GM12891 (cell line): Measurements from ENCODE around the gene PRKCE.

Experiments
- PAX5 ChIP-seq: IDR thresholded peaks from 2 replicates; pipeline ENCODE4 v1.6.1; 2011; ENCODE audit warnings: low read length, moderate library complexity, mild to moderate bottlenecking; ENCODE audit not compliant: insufficient read depth, severe bottlenecking
- POLR2A ChIP-seq: IDR thresholded peaks from 2 replicates; pipeline ENCODE4 v1.6.1; 2011; ENCODE audit warnings: low read depth, low read length, control low read depth
- POLR2AphosphoS5 ChIP-seq: IDR thresholded peaks from 2 replicates; pipeline ENCODE4 v1.6.1; 2011; ENCODE audit warnings: low read depth, low read length, control low read depth
- SPI1 ChIP-seq: IDR thresholded peaks from 2 replicates; pipeline ENCODE4 v1.6.1; 2011; ENCODE audit warnings: low read depth, low read length, control low read depth

DNA sequence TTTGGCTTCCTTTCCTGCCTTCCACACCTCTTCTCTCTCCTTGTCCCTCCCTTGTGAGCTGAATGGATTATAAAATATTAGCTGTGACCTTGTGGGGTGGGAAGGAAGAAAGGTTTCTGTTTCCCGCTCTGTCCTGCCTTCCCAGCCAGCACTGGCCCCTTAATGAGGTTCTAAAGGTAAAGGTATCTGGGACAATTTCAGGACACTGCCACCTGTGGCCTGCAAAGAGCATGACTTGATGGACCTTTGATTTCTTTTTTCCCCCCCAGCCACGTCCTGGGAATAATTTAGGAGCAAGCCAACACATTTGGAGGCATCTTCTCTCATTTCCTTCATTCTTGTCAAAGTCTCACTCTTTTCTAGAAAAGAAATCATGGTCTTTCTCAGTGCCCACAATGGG lies 399.0 kb downstream of the PRKCE start:
- no peak for TF ChIP-seq POLR2A
- no peak for TF ChIP-seq PAX5
- TF ChIP-seq POLR2AphosphoS5 = no peak
- TF ChIP-seq SPI1 = no peak
